Right forelimb (tissue), 1 donor: Measurements from ENCODE around the gene OSCAR.

Source experiments
- DNase-seq: peaks from one replicate; pipeline ENCODE4 v3.0.0-alpha.2; 2018

Gene OSCAR

DNA sequence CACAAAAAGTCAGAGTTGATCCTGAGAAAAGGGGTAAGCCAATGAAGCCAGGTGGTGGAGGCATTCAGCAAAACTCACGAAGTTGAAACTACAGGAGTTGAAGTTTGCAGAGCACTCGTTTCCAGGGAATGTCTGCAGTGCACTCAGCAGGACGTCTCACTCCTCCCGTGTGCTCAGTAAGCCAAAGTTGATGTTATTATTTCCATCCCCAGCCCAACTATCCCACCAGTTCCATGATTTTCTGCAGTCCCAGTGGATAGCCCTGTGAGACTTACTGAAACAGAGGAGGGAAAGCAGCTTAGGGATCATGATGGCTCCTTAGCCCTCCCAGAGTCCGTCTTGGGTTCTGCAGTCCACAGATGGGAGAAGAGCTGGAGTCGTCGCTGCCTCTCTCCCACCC is 19.6 kb downstream of the OSCAR start, which contains the start of gene TARM1:
Gene TARM1, minus strand, starts transcription at position 334 of the 400 bp plus-strand sequence. Its CDS starts 25 bp downstream, at position 309.
- DNase-seq = no peak

DNA sequence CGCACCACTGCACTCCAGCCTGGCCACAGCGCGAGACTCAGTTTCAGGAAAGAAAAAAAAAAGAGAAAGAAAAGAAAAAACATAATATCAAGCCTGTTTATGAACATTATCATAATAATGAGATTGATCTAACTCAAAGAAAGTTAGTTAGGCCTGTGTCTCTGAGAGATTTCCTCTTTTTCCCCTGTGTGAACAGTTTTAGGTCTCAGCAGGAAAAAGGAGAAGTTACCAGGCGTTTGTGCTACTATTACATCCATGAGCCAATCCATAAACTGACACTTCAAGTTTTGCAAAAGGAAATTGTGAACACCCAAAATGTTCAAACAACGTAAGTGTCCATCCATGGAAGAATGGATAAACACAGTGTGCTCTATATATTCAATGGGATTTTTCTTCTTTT is 23.3 kb downstream of the OSCAR start:
- no peak for DNase-seq

DNA sequence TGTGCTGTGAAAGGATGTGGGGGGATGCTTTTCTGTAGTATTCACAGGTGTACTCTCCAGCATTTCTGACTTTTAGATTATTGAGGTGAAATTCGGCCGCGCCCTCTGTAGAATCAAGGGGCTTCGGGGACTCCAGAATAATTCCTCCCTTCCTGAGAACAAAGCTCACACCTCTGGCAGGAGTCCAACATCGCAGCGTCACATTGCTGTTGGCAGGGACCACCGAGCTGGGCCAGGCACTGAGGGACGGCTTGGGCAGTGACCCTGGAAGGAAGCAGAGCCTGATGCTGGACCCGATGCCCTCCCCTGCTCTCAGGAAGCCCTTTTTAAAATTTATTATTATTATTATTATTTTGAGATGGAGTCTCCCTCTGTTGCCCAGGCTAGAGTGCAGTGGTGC is 25.8 kb downstream of the OSCAR start:
- DNase-seq = no peak

DNA sequence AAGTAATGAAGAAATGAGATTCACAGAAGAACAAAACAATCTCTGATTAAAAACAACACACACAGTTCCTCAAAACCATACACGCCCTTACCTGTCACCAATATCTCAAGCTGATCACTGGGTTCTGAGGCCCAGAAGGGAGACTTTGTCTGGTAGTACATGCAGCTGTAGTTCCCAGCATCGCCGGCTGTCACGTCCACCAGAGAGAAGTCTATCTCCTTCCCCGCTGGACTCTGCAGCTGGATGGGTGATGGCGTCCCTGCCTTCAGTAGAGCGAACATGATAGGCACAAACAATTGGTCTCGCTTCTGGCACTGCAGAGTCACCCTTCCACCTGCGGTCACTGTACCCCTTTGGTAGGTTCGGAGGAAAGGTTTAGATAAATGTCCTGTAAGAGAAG is 26.8 kb downstream of the OSCAR start:
- no peak for DNase-seq

DNA sequence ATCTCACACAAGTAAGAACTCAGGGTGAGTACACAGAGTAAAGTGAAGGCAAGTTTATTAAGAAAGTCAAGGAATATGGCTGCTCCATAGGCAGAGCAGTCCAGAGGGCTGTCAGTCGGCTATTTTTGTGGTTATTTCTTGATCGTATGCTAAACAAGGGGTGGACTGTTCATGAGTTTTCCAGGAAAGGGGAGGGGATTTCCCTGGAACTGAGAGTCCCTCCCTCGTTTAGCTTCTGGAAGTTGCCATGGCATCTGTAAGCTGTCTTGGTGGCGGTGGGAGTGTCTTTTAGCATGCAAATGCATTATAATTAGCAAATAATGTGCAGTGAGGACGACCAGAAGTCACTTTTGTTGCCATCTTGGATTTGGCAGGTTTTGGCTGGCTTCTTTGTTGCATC is 31.1 kb downstream of the OSCAR start:
- DNase-seq = no peak

DNA sequence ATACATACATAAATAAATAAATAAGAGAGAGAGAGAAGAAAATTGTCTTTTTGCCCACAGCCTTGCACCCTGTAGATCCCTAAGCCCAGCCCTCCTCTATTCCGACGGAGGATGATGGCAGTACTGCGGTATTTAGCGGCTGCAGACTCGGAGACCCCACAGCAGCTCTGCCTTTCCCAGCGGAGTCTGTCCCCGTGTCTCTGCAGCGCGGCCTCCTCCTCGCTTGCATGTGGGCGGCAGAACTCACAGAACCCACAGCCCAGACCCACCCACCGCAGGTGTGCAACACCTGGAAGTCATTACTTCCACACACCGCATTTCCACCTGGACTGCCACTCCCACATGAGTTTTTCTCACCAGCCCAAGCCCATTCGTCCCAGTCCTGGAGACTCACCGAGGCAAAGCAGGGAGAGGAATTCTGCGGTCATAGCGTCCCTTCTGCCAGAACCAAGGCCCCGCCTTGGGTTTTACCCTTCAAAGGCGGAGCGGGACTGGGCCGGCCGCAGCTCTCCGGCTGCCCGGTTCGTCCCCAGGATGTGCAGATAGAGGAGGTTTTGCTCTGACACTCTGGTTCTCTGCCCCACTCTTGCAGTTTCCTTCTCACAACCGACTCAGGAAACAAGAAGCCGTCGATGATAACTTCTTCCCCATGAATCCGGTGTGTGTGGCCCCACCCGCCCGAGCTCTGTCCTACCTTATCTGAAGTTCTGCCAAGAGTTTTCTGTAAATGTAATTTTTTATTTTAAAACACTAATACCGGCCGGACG is 37.1 kb downstream of the OSCAR start, which contains the start of gene VSTM1:
Gene VSTM1, minus strand, starts transcription at position 548 of the 767 bp plus-strand sequence. Its CDS starts 120 bp downstream, at position 428.
- no peak for DNase-seq

DNA sequence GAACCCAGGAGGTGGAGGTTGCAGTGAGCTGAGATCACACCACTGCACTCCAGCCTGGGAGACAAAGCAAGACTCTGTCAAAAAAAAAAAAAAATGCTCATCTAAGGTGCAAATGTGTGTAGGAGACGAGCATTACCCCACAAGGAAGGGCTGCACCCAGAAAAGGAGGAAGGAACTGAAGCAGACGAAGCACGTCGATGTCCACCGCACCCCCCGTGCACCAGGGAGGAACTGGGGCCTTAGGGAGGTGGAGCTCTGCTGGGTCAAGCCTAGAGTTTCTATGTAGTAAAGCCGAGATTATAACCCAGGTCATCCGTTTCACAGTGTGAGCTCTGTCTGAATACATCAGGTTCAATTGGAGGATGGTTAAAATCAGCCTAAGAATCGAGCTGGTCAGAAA is 38.0 kb downstream of the OSCAR start:
- DNase-seq = no peak

DNA sequence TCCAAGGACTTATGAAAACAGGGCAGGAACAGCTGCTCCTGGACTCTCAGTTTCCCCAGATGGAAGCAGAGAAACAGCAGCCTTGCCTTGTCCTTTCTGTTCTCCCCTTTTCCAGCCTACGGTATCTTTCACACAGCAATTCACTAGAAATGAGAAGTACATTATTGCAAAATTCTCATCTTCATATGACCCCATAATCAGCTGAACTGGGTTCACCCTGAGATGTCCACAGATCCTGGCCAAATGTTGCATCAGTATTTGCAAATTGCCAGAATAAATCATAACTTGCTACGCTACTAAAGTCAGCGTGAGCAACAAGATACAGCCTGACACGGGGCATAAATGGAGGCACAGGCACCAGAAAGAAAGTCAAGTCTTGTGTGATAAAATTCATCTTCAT is 53.0 kb downstream of the OSCAR start:
- no peak for DNase-seq

DNA sequence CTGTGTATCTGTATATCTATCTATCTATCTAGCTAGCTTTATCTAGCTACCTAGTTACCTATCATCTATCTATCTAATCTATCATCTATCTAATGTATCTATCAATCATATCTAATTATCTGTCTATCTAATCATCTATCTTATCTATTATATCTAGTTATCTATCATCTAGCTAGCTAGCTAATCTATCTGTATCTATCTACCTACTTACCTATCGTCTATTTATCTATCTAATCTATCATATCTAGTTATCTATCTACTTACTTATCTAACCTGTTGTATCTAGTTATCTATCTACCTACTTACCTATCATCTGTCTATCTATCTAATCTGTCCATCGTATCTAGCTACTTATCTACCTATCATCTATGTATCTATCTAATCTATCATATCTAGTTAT is 54.8 kb downstream of the OSCAR start:
- DNase-seq = no peak
